Stimulated activated CD4-positive, alpha-beta T cell treated with anti-CD3 and anti-CD28 coated beads, Interleukin-2, amount 100 ng/mL, for 24 hours (primary cell): ENCODE results near the gene RNPS1.

Experiments used
- DNase-seq, 2 donors: peaks; one replicate each; pipeline ENCODE4 v3.0.0-alpha.2; 2020

The RNPS1 gene

DNA sequence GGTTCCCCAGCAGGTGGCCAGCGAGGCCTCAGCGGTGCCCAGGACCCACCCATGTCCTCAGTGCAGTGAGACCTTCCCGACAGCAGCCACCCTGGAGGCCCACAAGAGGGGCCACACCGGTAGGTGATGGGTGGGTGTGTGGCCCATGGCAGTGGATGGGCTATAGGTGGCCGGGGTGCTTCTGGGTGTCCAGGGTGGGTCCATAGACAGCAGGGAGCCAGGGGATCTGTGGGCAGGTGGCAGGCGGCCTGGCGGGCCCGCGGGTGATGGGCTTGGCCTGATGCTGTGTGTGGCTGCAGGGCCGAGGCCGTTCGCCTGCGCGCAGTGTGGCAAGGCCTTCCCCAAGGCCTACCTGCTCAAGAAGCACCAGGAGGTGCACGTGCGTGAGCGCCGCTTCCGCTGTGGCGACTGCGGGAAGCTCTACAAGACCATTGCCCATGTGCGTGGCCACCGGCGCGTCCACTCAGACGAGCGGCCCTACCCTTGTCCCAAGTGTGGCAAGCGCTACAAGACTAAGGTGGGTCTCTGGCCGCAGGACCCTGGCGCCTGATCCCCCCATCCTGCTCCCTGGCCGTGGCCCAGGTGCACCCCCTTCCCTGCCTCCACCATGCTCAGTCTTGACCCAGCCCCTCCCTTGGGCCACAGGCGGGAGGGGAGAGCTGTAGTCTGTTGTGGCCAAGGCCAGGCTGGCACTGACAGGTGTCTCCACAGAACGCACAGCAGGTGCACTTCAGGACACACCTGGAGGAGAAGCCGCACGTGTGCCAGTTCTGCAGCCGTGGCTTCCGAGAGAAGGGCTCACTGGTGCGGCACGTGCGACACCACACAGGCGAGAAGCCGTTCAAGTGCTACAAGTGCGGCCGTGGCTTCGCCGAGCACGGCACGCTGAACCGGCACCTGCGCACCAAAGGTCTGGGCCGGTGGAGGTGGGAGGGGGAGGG is 33.8 kb downstream of the RNPS1 start:
- no peak for DNase-seq

DNA sequence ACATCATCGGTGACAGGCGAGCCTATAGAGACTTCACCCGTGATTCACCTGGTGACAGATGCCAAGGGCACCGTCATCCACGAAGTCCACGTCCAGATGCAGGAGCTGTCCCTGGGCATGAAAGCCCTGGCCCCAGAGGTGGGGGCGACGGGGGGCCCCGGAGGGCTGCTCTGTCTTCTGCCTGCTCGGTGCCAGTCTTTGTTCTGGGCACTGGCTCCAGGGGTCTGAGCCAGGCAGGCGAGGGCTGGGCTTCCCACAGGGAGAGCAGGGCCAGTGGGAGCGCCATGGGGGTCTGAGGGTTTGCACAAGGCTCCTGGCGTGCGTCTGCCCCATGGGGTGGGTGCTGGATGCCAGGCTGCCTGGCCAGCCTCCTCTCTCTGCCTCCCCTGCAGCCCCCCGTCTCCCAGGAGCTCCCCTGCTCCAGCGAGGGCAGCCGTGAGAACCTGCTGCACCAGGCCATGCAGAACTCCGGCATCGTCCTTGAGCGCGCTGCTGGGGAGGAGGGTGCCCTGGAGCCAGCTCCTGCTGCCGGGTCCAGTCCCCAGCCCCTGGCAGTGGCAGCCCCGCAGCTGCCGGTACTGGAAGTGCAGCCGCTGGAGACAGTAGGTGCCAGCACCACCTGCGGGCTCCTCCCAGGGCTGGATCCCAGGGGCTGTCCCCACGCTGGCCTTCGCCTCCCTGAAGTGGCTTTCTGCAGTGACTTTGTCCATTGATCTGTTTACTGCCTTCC is 34.7 kb downstream of the RNPS1 start:
- no peak for DNase-seq

DNA sequence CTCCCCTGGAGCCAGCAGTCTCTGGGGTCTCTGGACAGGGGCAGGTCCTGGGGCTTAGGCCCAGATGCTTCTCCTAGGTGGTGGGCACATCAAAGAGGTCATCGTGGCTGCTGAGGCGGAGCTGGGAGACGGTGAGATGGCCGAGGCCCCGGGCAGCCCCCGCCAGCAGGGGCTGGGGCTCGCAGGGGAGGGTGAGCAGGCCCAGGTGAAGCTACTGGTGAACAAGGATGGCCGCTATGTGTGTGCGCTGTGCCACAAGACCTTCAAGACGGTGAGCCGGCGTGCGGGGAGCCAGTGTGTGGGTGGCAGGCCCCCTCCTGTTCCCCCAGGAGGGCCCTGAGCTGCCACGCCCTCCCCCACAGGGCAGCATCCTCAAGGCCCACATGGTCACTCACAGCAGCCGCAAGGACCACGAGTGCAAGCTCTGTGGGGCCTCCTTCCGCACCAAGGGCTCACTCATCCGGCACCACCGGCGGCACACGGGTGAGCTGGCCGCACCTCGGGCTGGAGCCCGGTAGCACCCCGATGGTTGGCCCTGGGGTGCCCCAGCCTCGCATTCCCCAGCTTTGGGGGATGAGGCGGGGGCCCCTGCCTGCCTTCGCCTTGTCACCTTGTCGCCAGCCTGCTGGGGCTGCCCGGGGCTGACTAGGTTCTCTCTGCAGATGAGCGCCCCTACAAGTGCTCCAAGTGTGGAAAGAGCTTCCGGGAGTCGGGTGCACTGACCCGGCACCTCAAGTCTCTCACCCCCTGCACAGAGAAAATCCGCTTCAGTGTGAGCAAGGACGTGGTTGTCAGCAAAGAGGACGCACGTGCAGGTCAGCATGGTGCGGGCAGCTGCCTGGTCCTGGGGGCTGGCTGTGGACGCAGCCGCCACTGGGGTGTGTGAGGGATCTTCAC is 35.6 kb downstream of the RNPS1 start:
- DNase-seq = no peak

DNA sequence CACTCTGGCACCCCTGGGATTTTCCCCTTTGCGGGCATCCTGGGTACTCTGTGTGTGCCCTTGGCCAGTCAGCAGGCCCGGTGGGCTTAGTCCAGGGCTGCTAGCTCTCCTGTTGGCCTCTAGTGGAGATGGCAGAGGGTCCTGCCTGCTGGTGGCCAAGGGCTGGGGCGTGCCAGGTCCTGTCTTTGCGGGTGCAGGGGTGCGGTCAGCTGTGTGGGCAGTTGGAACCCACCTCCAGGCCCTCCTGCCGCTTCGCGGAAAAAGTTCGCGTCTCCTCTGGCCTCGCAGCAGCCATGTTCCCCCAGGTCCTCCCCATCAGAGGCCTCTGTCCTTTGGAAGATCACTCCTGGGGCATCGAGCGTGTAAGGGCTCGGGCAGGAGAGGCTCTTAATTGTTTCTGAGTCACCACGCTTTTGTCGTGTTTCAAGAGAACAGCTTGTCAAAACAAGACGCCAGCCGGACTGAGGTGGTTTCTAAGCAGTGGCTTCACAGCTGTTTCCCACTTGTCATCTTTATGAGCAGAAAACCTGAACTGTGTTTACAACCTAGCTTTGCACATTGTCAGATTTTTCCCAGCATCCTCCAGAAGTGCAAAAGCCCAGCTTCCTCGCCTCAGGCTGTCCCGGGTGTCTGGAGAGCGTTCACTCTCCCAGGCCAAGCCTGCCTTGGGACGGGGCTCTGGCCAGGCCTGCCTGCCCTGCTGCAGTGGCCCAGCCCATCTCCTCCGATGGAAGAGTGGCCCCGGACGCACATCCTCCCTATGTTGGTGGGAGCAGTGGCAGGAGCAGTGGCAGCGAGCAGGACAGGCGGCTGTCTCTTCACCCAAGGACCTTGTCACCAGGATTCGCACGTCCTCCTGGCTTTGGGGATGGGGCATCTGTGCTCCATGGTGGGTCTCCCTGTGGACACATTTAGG is 36.7 kb downstream of the RNPS1 start:
- DNase-seq = no peak

DNA sequence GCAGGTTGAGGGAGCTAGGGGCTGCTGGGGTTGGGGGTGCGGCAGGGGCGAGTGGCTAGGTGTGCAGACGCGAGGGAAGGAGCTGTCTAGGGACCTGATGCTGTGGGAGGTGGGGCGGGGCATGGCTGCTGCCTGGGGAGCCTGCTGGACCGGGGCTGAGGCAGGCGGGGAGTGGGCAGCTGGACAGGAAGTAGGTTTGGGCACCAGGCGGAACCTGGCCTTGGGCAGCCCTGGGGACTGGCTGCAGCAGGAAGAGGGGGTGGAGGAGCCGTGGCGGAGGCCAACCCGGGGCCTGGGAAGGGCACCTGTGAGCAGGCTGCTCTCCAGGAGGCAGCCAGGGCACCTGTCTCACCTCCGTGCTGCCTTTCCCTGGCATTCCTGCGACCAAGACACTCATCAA is 37.5 kb downstream of the RNPS1 start:
- no peak for DNase-seq

DNA sequence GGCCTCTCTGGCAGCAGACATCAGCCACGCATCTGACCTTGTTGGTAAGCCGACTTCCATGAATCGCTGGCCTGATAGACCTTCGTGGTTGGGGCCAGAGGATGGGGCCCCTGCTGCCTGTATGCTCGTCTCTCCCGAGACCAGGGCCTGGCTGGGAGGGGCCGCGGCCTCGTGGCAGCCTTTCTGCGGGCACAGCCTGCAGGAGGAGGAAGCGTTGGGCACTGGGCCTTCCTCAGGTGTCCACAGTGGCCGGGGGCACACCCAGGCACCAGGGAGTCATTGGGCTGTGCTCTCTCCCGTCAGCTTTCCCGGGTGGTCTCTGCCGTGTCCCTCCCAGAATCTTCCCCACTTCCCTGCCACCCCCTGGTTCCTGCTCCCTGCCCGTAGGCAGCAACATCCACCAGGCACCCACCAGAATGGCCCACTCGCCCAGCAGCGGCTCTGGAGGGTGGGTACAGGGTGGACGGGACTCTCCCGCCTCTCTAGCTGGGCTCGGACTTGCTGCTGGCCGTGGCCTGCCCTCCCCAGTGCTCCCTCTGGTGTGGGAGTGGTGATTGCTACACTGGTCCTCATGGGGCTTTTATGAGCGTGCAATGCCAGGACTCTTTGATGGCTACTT is 38.2 kb downstream of the RNPS1 start:
- DNase-seq = no peak

DNA sequence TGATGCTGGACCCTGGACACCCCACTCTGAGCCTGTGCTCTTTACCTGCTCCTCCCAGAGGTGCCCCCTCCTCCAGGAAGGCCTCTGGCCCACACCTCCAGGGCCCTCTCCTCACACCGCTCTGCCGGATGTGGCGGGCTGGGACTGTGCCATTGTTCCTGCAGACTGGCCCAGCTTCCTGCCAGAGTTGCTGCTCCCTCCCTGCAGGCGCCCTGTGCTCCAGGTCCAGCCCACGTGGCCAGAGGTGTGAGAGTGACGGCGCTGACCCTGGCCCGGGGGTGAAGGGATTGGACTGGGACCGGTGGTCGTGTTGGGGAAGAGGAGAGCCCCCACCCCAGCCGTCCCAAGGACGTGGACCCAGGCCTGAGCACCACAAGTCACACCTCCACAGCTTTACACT is 38.8 kb downstream of the RNPS1 start:
- no peak for DNase-seq

DNA sequence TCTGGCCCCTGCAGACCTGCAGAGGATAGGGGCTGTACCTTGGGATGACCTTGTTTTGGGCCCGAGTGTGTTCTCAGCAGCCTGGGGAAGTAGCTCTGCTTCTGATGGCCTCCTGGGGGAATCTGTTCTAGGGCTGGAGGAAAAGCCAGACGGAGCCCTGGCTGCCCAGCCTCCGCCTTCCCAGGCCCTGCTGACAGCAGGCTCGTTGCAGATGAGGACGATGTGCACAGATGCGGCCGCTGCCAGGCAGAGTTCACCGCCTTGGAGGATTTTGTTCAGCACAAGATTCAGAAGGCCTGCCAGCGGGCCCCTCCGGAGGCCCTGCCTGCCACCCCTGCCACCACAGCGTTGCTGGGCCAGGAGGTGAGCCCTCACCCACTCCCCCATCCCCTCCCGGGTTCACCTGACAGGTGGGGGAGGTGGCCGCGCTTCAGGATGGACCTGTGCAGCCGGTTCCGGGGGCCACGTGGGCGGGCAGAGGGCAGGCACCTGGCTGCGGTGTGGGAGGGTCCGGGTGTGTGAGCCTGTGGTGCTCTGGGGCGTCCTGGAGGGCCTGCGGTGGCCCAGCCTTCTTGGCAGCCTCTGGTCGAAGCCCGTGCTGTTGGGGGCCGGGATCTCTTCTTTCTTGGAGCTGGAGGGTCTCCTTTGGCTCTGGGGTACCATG is 39.6 kb downstream of the RNPS1 start:
- no peak for DNase-seq

DNA sequence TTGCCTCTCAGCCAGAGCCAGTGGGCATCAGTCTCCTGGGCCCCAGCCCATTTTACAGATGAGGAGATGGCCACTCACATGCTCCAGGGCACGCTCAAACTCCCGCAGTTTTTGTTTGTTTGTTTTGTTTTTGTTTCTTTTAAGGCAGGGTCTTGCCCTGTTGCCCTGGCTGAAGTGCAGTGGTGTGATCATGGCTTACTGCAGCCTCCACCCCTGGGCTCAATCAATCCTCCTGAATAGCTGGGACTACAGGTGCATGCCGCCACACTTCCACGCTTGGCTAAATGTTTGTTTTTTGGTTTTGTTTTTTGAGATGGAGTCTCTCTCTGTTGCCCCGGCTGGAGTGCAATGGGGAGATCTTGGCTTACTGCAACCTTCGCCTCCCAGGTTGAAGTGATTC is 41.0 kb downstream of the RNPS1 start:
- no peak for DNase-seq

DNA sequence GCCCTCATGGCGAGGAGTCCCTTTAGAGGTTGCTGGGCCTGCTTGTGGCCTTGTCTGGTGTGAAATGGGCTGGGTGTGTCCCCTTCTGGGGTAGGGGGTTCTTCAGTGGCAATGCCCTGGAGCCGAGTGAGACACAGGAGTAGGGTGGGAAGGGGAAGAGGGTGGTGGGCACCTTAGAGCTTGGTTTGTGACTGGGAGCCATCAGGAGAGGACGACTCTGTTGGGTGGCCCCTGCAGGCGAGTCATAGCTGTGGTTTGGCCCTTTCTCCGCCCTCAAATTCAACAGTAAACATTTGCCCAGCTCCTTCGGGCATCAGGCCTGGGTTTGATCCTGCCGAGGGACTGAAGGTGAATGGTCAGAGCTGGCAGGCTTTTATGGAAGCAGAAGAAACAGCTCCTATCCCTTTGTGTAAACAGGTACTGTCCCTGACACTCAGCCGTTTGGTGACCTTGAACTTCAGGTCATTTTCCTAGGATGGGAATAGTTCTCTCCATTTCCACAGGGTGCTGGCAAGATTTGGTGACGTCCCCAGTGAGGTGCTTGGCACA is 41.6 kb downstream of the RNPS1 start:
- no peak for DNase-seq

DNA sequence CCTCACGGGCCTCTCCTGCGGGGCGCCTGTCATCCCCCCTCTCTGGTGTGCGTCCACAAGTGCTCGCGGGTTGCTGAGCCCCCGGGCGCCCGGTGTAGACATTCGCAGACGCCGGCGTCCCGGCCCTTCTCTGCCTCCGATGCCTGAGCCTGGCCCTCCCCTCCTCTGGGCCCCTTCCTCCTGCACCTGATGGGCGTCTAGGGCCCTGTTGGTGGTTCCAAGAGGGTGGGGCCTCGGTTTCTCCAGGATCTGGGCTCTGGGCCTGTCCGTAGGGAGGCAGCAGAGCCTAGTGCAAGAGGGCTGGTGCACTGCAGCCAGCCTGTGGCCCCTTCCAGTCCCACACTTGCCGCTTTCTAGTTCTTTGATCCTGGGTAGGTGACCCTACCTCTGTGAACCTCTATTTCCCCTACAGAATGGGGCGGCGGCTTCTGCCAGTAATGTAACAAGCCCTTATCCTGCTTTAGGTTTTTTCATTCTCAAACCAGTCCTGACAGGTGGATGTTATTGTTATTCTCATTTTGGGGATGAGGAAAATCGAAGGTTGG is 43.9 kb downstream of the RNPS1 start:
- DNase-seq = peak in 1 of 2 donors; percentile 40

DNA sequence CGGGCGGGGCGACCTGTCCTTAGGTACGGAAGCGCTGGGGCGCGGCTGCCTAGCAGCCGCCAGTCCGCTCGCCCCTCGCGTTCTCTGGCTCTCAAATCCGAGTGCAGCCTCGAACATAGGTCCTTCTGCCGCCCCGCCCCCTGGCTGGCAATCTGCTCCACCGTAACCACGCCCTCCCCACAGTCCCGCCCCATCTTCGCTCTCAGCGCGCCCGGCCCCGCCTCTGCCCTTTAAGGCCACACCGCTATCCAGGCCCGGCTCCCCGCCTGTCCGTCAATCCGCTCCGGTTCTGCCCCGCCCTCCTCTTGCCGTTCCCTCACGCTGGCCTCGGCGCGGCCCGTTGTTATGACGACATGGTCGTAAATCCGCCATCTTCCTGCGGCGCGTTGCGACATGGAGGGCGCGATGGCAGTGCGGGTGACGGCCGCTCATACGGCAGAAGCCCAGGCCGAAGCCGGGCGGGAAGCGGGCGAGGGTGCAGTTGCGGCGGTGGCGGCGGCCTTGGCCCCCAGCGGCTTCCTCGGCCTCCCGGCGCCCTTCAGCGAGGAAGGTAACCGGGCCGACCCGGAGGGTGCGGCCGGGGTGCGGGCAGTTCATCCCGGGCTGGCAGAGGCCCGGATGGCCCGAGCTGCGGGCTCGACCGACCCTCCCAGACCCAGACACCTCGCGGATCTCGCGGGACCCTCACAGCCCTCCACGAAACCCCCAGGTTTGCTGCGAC is 44.5 kb downstream of the RNPS1 start, which contains the start of gene E4F1:
Gene E4F1, plus strand, starts transcription at position 371 of the 721 bp plus-strand sequence. Its CDS starts 23 bp downstream, at position 394.
- peak; percentile 100 for DNase-seq

DNA sequence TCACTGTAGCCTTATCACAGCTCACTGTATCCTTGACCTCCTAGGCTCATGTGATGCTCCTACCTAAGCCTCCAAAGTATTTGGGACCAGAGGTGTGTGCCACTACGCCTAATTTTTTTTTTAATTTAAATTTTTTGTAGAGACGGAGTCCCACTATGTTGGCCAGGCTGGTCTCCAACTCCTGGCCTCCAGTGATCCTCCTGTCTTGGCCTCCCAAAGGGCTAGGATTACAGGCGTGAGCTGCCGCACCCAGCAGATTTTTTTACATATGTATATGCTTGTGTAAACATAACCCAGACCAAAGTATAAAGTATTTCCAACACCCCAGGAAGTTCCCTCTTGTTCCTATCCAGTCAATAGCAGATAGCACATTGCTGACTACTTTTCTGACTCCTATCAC is 51.6 kb downstream of the RNPS1 start:
- DNase-seq = no peak

DNA sequence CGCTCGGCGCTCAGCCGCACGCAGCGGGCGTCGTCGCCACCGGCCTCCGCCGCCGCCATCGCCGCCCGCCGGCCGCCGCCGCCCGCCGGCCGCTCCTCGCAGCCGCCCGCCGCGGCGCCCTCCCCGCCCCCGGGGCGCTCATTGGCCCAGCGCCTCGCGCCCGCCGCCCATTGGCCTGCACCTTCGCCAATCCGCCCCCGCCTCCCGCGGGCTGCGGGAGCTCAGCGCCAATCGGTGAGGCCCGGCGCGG is 53.3 kb downstream of the RNPS1 start, which contains the start of gene PGP:
Gene PGP, minus strand, starts transcription at position 122 of the 250 bp plus-strand sequence. Its CDS starts 63 bp downstream, at position 59.
- no peak for DNase-seq

DNA sequence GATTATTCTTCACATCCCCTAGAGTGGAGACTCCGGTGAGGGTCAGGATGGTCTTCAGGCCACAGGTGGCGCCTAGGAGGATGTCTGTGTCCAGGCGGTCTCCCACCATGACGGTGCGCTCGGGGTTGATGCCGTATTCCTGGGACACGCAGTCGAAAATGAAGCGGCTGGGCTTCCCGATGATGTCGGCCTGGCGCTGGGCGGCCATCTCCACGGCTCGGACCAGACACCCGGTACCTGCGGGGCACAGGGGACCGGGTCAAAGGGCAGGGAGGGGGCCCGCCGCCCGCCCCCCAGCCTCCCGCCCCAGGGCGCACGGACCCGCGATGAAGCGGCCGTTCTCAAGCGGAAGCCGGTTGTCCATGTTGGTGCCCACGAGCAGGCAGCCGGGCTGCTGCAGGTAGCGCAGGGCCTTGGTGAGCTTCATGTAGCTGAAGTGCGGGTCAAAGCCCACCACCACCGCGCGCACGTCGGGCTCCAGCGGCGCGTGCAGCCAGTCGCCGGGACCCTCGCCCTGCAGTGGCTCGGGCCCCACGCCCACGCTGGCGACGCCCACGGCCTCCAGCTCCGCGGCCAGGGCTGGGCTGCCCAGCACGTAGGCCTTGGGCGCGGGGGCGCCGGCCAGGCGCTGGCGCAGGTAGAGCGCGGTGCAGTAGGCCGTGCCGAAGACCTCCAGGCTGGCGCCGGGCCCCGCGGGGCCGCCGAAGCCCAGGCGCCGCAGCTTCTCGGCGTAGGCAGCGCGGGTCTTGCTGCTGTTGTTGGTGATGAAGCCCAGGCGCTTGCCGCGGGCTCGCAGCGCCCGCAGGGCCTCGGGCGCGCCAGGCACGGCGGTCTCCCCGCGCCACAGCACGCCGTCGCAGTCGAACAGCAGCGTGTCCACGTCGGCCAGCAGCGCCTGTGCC is 53.9 kb downstream of the RNPS1 start:
- peak in 1 of 2 donors; percentile 33 for DNase-seq

DNA sequence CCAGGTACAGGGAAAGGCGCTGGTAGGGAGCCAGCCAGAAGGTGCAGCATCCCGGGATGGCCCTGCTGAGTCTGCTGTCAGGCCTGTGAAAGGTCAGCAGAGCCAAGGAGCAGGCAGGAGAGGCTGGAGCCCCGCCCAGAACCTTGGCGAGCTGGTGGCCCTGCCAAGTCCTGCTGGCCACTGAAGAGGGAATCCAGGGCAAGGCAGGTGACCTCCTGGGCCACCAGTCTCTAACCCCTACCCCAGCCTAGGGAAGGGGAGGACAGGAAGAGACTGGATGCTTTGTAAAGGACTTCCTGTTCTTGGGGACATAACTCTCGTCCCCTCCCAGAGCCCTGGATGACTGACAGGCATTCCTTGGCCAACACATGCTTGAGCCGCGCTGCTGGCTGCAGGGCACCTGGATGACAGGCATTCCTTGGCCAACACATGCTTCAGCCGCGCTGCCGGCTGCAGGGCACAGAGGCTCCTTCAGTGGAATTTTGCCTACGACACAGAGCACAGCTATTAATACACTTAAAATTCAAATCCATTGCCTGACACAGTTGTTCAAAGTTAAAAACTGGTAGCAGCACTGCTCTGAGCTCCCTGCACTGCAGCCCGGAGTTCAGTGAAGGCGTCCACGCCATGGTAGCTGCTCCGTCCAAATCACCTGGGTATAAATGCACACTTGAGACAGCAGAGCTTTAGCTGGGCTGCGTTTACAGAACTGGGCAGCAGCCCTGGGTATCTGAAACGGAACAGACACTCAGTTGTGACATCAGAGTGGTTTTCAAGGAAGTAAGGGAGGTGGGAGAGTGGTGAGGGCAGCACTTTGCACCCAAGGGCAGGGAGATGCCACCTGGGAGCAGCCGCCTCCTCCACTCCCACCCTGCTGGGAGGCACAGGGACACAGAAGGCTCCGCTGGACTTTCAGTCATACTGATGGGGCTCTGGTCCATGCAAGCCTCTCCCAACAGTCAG is 55.3 kb downstream of the RNPS1 start:
- DNase-seq = peak in 1 of 2 donors; percentile 15

DNA sequence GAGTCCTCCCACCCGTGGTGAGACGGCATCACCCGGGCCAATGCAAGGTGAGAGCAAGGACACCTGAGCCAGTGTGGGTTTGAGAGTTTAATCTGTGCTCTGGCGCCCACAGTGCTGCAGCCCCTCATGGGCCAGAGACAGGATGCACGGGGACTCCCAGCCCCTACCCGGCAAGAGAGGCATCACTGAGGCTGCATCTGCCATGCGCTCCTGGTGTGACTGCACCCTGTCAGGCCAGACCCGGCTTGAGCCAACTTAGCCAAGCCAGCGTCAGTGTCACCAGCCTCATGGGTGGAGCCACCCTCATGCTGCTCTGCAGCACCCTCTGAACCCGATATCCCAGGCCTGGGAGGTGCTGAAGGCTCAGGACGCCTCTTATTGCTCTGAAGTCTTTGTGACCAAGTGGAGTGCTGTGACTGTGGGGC is 56.0 kb downstream of the RNPS1 start:
- DNase-seq = peak in 1 of 2 donors; percentile 17
